Neural crest cell (in vitro differentiated cells): ENCODE results near the gene RUNDC3A. TPM values are rescaled to one million over a fixed set of nuclear protein-coding genes. Genes with fewer than 3 reads are reported as not detected.

Experiments
- DNase-seq: peaks from one replicate; pipeline ENCODE4 v3.0.0; 2021; ENCODE audit warnings: low read depth, mixed read lengths, low spot score
- H3K27ac Mint-ChIP-seq: one replicate; pipeline ENCODE4 v1.8.0; 2021; ENCODE audit warnings: mild to moderate bottlenecking, mixed read lengths; ENCODE audit not compliant: unreplicated experiment
- H3K27me3 Mint-ChIP-seq: 2 replicates; pipeline ENCODE4 v1.8.0; 2021; ENCODE audit warnings: low read depth, mild to moderate bottlenecking, mixed read lengths
- H3K36me3 Mint-ChIP-seq: 2 replicates; pipeline ENCODE4 v1.8.0; 2021; ENCODE audit warnings: low read depth, mild to moderate bottlenecking, mixed read lengths
- H3K4me1 Mint-ChIP-seq: 2 replicates; pipeline ENCODE4 v1.8.0; 2021; ENCODE audit warnings: mixed read lengths
- H3K4me3 Mint-ChIP-seq: one replicate; pipeline ENCODE4 v1.8.0; 2021; ENCODE audit warnings: mild to moderate bottlenecking, mixed read lengths
- H3K9me3 Mint-ChIP-seq: 2 replicates; pipeline ENCODE4 v1.8.0; 2021; ENCODE audit warnings: mixed read lengths
- CTCF ChIP-seq: fragments of 200-600 bp; sonication (generic); conservative IDR thresholded peaks from 2 replicates; pipeline ENCODE4 v1.5.0; 2021; ENCODE audit warnings: antibody characterized with exemption, mild to moderate bottlenecking
- total RNA-seq: library from RNA; stranded (reverse); gene quantifications from 2 replicates; pipeline ENCODE4 v1.2.1, GENCODE V29; 2021

Gene RUNDC3A
- total RNA-seq, 1 donor from 2014 or later: 12.9 TPM

- H3K27ac Mint-ChIP-seq: no peak overlapping the region
- H3K36me3 Mint-ChIP-seq: no peaks in the 10 kb centered on the region
- peaks cover 18% of the 10 kb centered on the region for H3K4me1 Mint-ChIP-seq
- peak; percentile 46 for DNase-seq
- TF ChIP-seq CTCF: no peak
- H3K9me3 Mint-ChIP-seq: no peaks in the 10 kb centered on the region
- H3K4me3 Mint-ChIP-seq: peak overlapping the region; percentile 85
- H3K27me3 Mint-ChIP-seq: peaks cover 50% of the 10 kb centered on the region
These were observed 814 bp upstream of the RUNDC3A start for GRCh38 chr17:44307387-44308186.

- H3K4me3 Mint-ChIP-seq: peak overlapping the region; percentile 69
These were observed 464 bp downstream of the RUNDC3A start for GRCh38 chr17:44308865-44309264.

GRCh38 chr17:44309472-44309871 lies 1.1 kb downstream of the RUNDC3A start:
- Mint-ChIP-seq H3K9me3 (no peaks in the 10 kb centered on the region), H3K4me3 (peak overlapping the region; percentile 69), H3K4me1 (peaks cover 22% of the 10 kb centered on the region), H3K27me3 (peaks cover 57% of the 10 kb centered on the region), H3K27ac (no peak overlapping the region), H3K36me3 (no peaks in the 10 kb centered on the region)
- no peak for DNase-seq
- TF ChIP-seq CTCF: no peak

More at GRCh38 chr17:44308865-44309264, 464 bp downstream of the RUNDC3A start:
- Mint-ChIP-seq H3K36me3 (no peaks in the 10 kb centered on the region), H3K4me1 (peaks cover 18% of the 10 kb centered on the region), H3K27ac (no peak overlapping the region), H3K27me3 (peaks cover 55% of the 10 kb centered on the region), H3K9me3 (no peaks in the 10 kb centered on the region)
- TF ChIP-seq CTCF: no peak
- no peak for DNase-seq

GRCh38 chr17:44310188-44310587 lies 1.8 kb downstream of the RUNDC3A start:
- peaks cover 61% of the 10 kb centered on the region for H3K27me3 Mint-ChIP-seq
- peak overlapping the region; percentile 64 for H3K4me3 Mint-ChIP-seq
- no peaks in the 10 kb centered on the region for H3K9me3 Mint-ChIP-seq
- H3K4me1 Mint-ChIP-seq: peaks cover 22% of the 10 kb centered on the region
- TF ChIP-seq CTCF: no peak
- DNase-seq: no peak
- H3K36me3 Mint-ChIP-seq: no peaks in the 10 kb centered on the region
- H3K27ac Mint-ChIP-seq: no peak overlapping the region

- DNase-seq: no peak
- Mint-ChIP-seq H3K27me3 (peaks cover 63% of the 10 kb centered on the region), H3K36me3 (no peaks in the 10 kb centered on the region), H3K27ac (no peak overlapping the region), H3K4me3 (peak overlapping the region; percentile 64), H3K9me3 (no peaks in the 10 kb centered on the region), H3K4me1 (peaks cover 25% of the 10 kb centered on the region)
- TF ChIP-seq CTCF: no peak
These were observed 2.4 kb downstream of the RUNDC3A start for GRCh38 chr17:44310609-44311376.
